Hepatocyte (in vitro differentiated cells): Measurements from ENCODE around the gene FASN.

Experiments used
- CTCF ChIP-seq: fragments of 200-600 bp; sonication (generic); IDR thresholded peaks from 2 replicates; pipeline ENCODE4 v1.5.1; 2016; ENCODE audit warnings: antibody characterized with exemption, mild to moderate bottlenecking; ENCODE audit not compliant: poor library complexity
- EZH2 ChIP-seq: fragments of 200-600 bp; sonication (generic); IDR thresholded peaks from 2 replicates; pipeline ENCODE4 v1.6.1; 2016; ENCODE audit warnings: antibody characterized with exemption, mild to moderate bottlenecking, borderline replicate concordance
- EZH2phosphoT487 ChIP-seq: fragments of 200-600 bp; sonication (generic); IDR thresholded peaks from one replicate; pipeline ENCODE4 v1.6.1; 2018; ENCODE audit warnings: antibody characterized with exemption, mild to moderate bottlenecking, low read depth, moderate library complexity; ENCODE audit not compliant: unreplicated experiment, severe bottlenecking

GRCh38 chr17:82045936-82046484 lies 52.0 kb downstream of the FASN start:
- TF ChIP-seq EZH2phosphoT487 (no peak), CTCF (no peak), EZH2 (no peak)
